HG03097 (cell line): Measurements from ENCODE around the gene BMPR2.

ENCODE experiments used
- ATAC-seq: cut with Tn5 transposase; IDR thresholded peaks from one replicate; pipeline ENCODE4 v1.9.1; 2021; ENCODE audit not compliant: unreplicated experiment, low FRiP score

BMPR2 gene

DNA sequence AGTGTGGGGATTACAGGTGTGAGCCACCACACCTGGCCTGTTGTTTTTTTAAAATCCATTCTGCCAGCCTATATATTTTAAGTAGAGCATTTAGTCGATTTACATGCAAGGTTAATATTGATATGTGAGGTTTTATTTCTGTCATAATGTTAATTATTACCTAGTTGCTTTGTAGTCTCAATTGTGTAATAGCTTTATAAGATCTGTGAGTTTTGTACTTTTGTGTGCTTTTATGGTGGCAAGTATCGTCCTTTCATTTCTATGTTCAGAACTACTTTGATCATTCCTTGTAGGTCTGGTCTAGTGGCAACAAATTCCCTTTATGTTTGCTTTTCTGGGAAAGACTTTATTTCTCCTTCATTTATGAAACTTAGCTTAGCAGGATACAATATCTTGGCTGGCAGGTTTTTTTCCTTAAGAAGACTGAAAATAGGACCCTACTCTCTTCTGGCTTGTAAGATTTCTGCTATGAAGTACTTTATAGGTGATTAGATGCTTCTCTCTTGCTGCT, 207.6 kb downstream of the BMPR2 start:
- ATAC-seq, result no peak

GRCh38 chr2:202588647-202589581, 212.8 kb downstream of the BMPR2 start:
- no peak for ATAC-seq

GRCh38 chr2:202589582-202589949, 213.4 kb downstream of the BMPR2 start:
- ATAC-seq, result no peak

DNA sequence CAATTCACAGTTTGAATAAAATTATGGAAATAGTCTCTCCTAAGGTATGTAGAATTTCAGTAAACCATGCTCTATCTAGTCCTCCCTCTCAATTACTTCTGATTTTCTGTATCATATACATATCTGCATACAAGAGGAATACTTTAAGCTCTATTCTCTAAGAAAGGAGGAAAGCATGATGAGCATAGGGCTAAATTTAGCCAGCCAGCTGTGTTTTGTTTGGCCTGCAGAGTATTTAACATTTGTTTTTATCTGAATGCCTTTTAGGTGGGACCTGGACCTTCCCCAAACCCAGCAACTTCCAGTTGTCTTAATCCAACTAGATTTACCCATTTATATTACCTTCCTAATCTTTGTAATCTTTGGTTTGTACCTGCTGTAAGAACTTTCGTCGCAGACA, 216.4 kb downstream of the BMPR2 start:
- ATAC-seq, result no peak

- ATAC-seq, result no peak
These were observed 223.0 kb downstream of the BMPR2 start for GRCh38 chr2:202599105-202599504.

- ATAC-seq, result no peak
These were observed 223.8 kb downstream of the BMPR2 start for GRCh38 chr2:202599911-202600310.

DNA sequence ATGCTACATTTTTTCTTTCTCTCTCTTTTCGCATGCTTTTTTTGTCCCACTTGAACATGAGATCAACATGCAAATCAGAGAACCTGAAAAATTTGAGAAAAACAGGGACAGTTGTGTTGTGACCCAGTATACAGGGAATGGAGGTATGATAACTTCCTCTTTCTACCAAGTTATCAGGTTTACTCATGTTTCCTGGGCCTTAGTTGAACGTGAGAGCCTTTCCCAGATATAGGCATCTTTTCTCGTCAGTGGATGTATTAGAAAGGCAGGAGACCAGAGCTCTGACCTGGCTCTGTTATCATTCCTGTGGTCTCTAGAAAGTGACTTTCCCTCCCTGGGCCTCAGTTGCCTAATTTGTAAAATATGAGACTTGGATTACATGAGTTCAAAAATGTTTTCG, 228.6 kb downstream of the BMPR2 start:
- ATAC-seq, result no peak

GRCh38 chr2:202605174-202605573, 229.0 kb downstream of the BMPR2 start:
- no peak for ATAC-seq

- ATAC-seq, result no peak
These were observed 232.2 kb downstream of the BMPR2 start for GRCh38 chr2:202608142-202608852.

GRCh38 chr2:202609381-202610145, 233.4 kb downstream of the BMPR2 start:
- peak; percentile 70 for ATAC-seq

DNA sequence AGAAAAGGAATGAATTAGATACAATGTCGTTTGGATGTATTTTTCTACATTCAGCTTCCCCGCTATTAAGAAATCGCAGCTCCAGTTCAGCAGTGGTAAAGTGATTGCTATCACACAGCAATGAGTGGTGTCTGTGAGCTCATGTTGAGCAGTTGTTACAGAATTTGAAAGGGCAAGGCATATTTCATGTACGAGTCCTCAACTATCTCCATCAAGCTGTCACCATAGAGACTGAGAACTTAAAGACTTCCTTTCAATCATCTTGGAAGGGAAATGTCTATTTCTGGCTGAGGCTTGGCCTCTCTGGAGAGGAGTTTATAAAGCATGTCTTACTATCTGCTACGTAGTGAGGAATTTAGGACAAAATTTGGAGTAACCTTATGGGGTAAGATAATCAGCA, 234.3 kb downstream of the BMPR2 start:
- peak; percentile 5 for ATAC-seq

DNA sequence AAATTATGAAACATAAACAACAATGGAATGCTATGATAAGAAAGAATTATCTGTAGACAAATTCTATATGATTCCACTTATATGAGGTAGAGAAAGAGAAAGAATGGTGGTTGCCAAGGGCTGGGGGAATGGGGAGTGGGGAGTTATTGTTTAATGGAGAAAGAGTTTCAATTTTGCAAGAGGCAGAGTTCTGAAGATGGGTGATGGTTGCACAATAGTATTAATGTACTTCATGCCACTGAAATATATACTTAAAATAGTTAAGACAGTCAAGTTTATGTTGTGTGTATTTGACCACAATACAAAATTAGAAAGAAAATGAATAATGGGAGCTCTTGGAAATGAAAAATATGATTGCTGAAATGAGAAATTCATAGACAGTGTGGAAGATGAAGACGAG, 236.0 kb downstream of the BMPR2 start:
- no peak for ATAC-seq

DNA sequence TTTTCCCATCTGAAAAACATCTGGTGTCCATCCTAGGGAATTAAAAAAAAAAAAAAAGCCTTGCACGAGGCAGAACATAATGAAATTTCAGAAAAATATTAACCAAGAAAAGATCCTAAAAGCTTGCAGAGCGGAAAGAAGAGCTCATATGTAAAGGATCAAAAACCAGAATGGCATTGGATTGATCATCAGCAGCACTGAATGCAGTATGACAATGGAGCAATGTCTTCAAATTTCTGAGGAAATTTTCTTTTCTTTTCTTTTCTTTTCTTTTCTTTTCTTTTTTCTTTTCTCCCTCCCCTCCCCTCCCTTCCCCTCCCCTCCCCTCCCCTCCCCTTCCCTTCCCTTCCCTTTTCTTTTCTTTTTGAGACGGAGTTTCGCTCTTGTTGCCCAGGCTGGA, 237.4 kb downstream of the BMPR2 start:
- no peak for ATAC-seq
